Testis (tissue), 3 donors: Measurements from ENCODE around the gene RETN. TPM values are rescaled to one million over a fixed set of nuclear protein-coding genes. Genes with fewer than 3 reads are reported as not detected.

Experiments
- DNase-seq: peaks from one replicate; pipeline ENCODE4 v3.0.0-alpha.2; 2019
- H3K27ac ChIP-seq, 2 donors: fragments of 200-600 bp; sonication (generic); one replicate each; pipeline ENCODE4 v1.5.1; 2019
- H3K27me3 ChIP-seq: fragments of 200-600 bp; sonication (generic); one replicate; pipeline ENCODE4 v1.5.1; 2019
- H3K36me3 ChIP-seq: fragments of 200-600 bp; sonication (generic); one replicate; pipeline ENCODE4 v1.5.1; 2017; ENCODE audit warnings: low read depth; ENCODE audit errors: missing control alignments
- H3K4me1 ChIP-seq: fragments of 200-600 bp; sonication (generic); one replicate; pipeline ENCODE4 v1.5.1; 2019
- H3K4me3 ChIP-seq, 2 donors: fragments of 200-600 bp; sonication (generic); one replicate each; pipeline ENCODE4 v1.5.1; 2017 to 2019
- H3K9me3 ChIP-seq: fragments of 200-600 bp; sonication (generic); one replicate; pipeline ENCODE4 v1.5.1; 2017
- POLR2A ChIP-seq: fragments of 450-650 bp; IDR thresholded peaks from one replicate; pipeline ENCODE4 v1.6.1; 2017; ENCODE audit warnings: antibody characterized with exemption, mild to moderate bottlenecking, moderate library complexity
- WGBS, 2 donors: methylation state at CpG; one replicate each; pipeline ENCODE4 v1.1.5; 2018; 5-methylcytosine and 5-hydroxymethylcytosine counted together
- intact Hi-C: fragments of 100-400 bp; cut with DNase I; formaldehyde crosslinking; loops from one replicate; pipeline ENCODE4 v1.15.1; 2023; ENCODE audit warnings: low total_unique reads
- polyA plus RNA-seq: library from polyadenylated mRNA; stranded (reverse); fragments of 350-450 nt; fragmentation: Illumina TruSeq; extraction: RNeasy Lipid Tissue Mini Kit (QIAGEN cat#74804); gene quantifications from one replicate; pipeline ENCODE4 v1.2.3, GENCODE V29; 2014; ENCODE audit warnings: low read depth, low replicate concordance; ENCODE audit not compliant: insufficient read depth
- total RNA-seq, 2 donors: library from RNA; depleted of rRNA; stranded (reverse); fragments of >200 nt; gene quantifications; one replicate each; pipeline ENCODE4 v1.2.3, GENCODE V29; 2016
- TF ChIP-seq, protein P1 (sequence below), 3 experiments: fragments of 450-650 bp in 2 of 3; fragments of 200-600 bp in 1 of 3; sonication (generic) in 1 of 3; IDR thresholded peaks; one replicate each; pipeline ENCODE4 v1.5.1; 2016 to 2019; ENCODE audit warnings: antibody characterized with exemption in 3 of 3, mild to moderate bottlenecking in 2 of 3, moderate library complexity in 1 of 3

RETN gene
- total and polyA plus RNA-seq, 3 donors from 2014 or later = 1.9 TPM; not detected in 2

DNA sequence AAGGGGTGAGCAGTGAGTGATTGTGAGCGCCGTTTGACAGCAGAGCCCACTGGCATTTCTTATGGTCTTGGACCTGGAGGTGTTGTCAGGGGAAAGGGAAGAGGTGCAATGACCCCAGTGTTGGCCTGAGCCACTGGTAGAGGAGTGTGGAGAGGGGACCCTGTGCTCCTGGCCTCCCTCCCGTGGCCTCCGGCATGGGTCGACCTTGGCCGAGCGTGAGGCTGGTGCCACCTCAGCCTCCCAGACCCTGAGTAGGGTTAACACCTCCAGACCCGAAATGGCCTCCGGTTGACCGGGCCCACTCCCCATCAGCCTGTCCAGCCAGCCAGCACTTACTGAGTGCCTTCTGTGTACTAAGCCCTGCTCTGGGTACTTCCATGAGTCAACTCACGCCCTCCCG lies 18.3 kb downstream of the RETN start:
- no peak for TF ChIP-seq POLR2A
- TF ChIP-seq, protein P1, sequence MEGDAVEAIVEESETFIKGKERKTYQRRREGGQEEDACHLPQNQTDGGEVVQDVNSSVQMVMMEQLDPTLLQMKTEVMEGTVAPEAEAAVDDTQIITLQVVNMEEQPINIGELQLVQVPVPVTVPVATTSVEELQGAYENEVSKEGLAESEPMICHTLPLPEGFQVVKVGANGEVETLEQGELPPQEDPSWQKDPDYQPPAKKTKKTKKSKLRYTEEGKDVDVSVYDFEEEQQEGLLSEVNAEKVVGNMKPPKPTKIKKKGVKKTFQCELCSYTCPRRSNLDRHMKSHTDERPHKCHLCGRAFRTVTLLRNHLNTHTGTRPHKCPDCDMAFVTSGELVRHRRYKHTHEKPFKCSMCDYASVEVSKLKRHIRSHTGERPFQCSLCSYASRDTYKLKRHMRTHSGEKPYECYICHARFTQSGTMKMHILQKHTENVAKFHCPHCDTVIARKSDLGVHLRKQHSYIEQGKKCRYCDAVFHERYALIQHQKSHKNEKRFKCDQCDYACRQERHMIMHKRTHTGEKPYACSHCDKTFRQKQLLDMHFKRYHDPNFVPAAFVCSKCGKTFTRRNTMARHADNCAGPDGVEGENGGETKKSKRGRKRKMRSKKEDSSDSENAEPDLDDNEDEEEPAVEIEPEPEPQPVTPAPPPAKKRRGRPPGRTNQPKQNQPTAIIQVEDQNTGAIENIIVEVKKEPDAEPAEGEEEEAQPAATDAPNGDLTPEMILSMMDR (IDR thresholded peaks at IDR 0.05) = no peak
- intact Hi-C loops = no loop called here
- DNase-seq = no peak

GRCh38 chr19:7689165-7689564 lies 20.3 kb downstream of the RETN start:
- no peak for DNase-seq
- intact Hi-C loops = no loop called here
- no peaks in the 10 kb centered on the region for H3K36me3 ChIP-seq

More for the DNA sequence above, 18.3 kb downstream of the RETN start:
- Histone ChIP-seq H3K4me3 (no peak overlapping the region), H3K9me3 (no peaks in the 10 kb centered on the region), H3K27ac (no peak overlapping the region), H3K4me1 (no peaks in the 10 kb centered on the region), H3K27me3 (no peaks in the 10 kb centered on the region), H3K36me3 (no peaks in the 10 kb centered on the region)
- 82 to 95% methylated on average over 5 to 12 of the region's 12 CpGs for WGBS, 2 donors

DNA sequence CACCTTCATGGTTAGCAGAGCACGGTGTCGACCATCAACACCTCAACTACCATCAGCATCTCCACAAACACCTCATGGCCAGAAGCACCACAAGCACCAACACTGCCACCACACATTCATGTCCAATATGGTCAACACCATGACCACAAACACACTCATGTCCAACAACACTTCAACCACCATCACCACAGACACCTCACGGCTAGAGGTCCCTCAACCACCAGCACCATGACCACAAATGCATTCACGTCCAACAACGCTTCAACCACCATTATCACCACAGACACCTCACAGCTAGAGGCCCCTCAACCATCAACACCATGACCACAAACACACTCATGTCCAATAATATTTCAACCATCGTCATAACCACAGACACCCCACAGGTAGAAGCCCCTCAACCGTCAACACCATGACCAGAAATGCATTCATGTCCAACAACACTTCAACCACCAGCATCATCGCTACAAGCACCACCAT lies 22.0 kb downstream of the RETN start:
- DNase-seq = no peak
- Histone ChIP-seq H3K4me3 (no peak overlapping the region), H3K27me3 (no peaks in the 10 kb centered on the region), H3K36me3 (no peaks in the 10 kb centered on the region), H3K4me1 (no peaks in the 10 kb centered on the region), H3K9me3 (no peaks in the 10 kb centered on the region), H3K27ac (no peak overlapping the region)
- intact Hi-C loops = no loop called here
- whole genome bisulfite sequencing, 2 donors = 84 to 94% methylated on average over 8 of the region's 8 CpGs
- no peak for TF ChIP-seq POLR2A
- TF ChIP-seq, protein P1 (IDR thresholded peaks at IDR 0.05) = no peak

More at GRCh38 chr19:7689165-7689564, 20.3 kb downstream of the RETN start:
- Histone ChIP-seq H3K9me3 (no peaks in the 10 kb centered on the region), H3K27me3 (no peaks in the 10 kb centered on the region), H3K27ac (no peak overlapping the region), H3K4me1 (no peaks in the 10 kb centered on the region), H3K4me3 (no peak overlapping the region)
- no peak for TF ChIP-seq POLR2A
- TF ChIP-seq, protein P1 (IDR thresholded peaks at IDR 0.05) = no peak
- 50 to 61% methylated on average over 8 to 23 of the region's 23 CpGs for WGBS, 2 donors

GRCh38 chr19:7691497-7691896 lies 22.6 kb downstream of the RETN start:
- intact Hi-C loops = no loop called here
- no peak overlapping the region for H3K4me3 ChIP-seq
- H3K27ac ChIP-seq = no peak overlapping the region

More at GRCh38 chr19:7691497-7691896, 22.6 kb downstream of the RETN start:
- DNase-seq = no peak
- Histone ChIP-seq H3K27me3 (no peaks in the 10 kb centered on the region), H3K4me1 (no peaks in the 10 kb centered on the region), H3K36me3 (no peaks in the 10 kb centered on the region), H3K9me3 (no peaks in the 10 kb centered on the region)
- TF ChIP-seq, protein P1 (IDR thresholded peaks at IDR 0.05) = no peak
- TF ChIP-seq POLR2A = no peak
